WERI-Rb-1 (cell line): ENCODE measurements around the gene LATS2.
"Not testable (repeated sequence)": the region's sequence is repeated elsewhere in the genome, so short reads cannot be mapped to it uniquely, and the experiment has no call there.

Experiments
- DNase-seq: peaks from one replicate; pipeline ENCODE4 v3.0.0-alpha.2; 2020
- H3K27ac ChIP-seq: fragments of 250-450 bp; sonication (Bioruptor Pico); 2 replicates; pipeline ENCODE4 v1.5.1; 2020; ENCODE audit warnings: mild to moderate bottlenecking, moderate library complexity
- H3K27me3 ChIP-seq: fragments of 250-450 bp; sonication (Bioruptor Pico); 2 replicates; pipeline ENCODE4 v1.5.1; 2021; ENCODE audit warnings: mild to moderate bottlenecking, low read depth, moderate library complexity; ENCODE audit not compliant: insufficient read depth, severe bottlenecking
- H3K36me3 ChIP-seq: fragments of 250-450 bp; sonication (Bioruptor Pico); 2 replicates; pipeline ENCODE4 v1.5.1; 2020; ENCODE audit warnings: mild to moderate bottlenecking, moderate library complexity
- H3K4me3 ChIP-seq: 2 replicates; pipeline ENCODE4 v1.5.1; 2011; ENCODE audit warnings: low read depth, mild to moderate bottlenecking, control low read depth, low read length
- H3K9me3 ChIP-seq: fragments of 250-450 bp; sonication (Bioruptor Pico); 2 replicates; pipeline ENCODE4 v1.5.1; 2021; ENCODE audit warnings: mild to moderate bottlenecking, moderate library complexity; ENCODE audit not compliant: severe bottlenecking
- TF ChIP-seq, protein P1 (sequence below): IDR thresholded peaks from 2 replicates; pipeline ENCODE4 v1.5.1; 2011; ENCODE audit warnings: low read depth, mild to moderate bottlenecking, control low read depth, inconsistent platforms, low read length

The LATS2 gene

DNA sequence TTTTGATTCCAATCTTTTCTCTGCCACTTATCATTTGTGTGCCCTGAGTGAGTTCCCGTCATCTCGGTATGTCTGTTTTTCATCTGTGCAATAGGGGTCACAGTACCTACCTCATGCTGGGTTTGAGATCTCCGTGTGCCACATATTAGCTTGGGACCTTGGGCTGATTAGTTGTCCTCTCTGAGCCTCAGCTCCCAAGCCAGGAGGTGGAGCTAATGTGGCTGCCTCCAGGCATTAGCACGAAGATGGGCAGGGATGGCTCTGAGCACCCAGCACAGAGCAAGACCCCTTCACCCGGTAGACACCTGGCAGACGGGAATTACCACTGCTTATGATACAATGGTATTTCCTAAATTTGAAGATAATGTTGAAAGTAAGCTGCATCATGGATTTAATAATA, 123.1 kb downstream of the LATS2 start:
- no peaks in the 10 kb centered on the region for H3K9me3 ChIP-seq
- H3K36me3 ChIP-seq: no peaks in the 10 kb centered on the region
- no peak for DNase-seq
- TF ChIP-seq, protein P1, sequence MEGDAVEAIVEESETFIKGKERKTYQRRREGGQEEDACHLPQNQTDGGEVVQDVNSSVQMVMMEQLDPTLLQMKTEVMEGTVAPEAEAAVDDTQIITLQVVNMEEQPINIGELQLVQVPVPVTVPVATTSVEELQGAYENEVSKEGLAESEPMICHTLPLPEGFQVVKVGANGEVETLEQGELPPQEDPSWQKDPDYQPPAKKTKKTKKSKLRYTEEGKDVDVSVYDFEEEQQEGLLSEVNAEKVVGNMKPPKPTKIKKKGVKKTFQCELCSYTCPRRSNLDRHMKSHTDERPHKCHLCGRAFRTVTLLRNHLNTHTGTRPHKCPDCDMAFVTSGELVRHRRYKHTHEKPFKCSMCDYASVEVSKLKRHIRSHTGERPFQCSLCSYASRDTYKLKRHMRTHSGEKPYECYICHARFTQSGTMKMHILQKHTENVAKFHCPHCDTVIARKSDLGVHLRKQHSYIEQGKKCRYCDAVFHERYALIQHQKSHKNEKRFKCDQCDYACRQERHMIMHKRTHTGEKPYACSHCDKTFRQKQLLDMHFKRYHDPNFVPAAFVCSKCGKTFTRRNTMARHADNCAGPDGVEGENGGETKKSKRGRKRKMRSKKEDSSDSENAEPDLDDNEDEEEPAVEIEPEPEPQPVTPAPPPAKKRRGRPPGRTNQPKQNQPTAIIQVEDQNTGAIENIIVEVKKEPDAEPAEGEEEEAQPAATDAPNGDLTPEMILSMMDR: peak; percentile 3; the same call in 1 of the 2 replicates
- H3K27ac ChIP-seq: no peak overlapping the region
- H3K4me3 ChIP-seq: no peak overlapping the region
- no peaks in the 10 kb centered on the region for H3K27me3 ChIP-seq

DNA sequence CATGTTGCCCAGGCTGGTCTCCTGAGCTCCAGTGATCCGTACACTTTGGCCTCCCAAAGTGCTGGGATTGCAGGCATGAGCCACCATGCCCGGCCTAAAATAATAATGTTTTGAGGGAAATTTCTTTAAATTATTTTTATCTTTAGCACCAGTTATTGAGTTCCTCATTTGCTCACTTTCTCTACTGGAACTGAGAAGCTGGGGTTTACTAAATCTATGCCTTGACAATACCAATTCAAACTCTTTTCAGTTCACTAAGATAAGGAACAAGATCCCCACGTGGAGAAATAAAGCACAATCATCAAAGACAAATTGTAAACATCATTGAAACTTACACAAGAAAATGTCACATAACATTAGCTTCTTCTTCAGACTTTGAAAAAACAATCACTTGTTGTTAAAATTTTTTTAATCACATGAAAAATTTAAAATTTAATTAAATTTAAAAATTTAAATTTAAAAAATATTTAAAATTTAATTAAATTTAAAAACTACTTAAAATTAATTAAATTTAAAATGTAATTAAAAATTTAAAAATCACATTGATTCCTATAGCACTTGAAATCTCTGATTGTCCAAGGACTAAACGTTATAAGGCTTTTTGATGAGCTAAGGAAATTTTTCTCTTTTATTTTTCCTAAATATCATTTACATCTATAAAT, 133.7 kb downstream of the LATS2 start:
- H3K27ac ChIP-seq: no peak overlapping the region
- H3K27me3 ChIP-seq: no peaks in the 10 kb centered on the region
- no peak for DNase-seq
- no peak overlapping the region for H3K4me3 ChIP-seq
- no peaks in the 10 kb centered on the region for H3K36me3 ChIP-seq
- no peaks in the 10 kb centered on the region for H3K9me3 ChIP-seq
- TF ChIP-seq, protein P1: no peak

DNA sequence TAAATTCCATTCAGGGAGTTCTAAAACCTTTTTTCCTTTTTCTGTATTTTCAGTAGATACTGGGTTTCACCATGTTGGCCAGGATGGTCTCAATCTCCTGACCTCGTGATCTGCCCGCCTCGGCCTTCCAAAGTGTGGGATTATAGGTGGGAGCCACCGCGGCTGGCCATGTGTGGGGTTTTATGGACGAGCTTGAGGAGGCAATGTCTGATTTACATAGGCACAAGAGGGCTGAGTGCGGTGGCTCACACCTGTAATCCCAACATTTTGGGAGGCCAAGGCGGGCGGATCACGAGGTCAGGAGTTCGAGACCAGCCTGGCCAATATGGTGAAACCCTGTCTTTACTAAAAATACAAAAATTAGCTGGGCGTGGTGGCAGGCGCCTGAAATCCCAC, 136.0 kb downstream of the LATS2 start:
- H3K4me3 ChIP-seq, DNase-seq, H3K9me3 ChIP-seq, H3K27ac ChIP-seq, H3K36me3 ChIP-seq, H3K27me3 ChIP-seq: not testable (repeated sequence)

DNA sequence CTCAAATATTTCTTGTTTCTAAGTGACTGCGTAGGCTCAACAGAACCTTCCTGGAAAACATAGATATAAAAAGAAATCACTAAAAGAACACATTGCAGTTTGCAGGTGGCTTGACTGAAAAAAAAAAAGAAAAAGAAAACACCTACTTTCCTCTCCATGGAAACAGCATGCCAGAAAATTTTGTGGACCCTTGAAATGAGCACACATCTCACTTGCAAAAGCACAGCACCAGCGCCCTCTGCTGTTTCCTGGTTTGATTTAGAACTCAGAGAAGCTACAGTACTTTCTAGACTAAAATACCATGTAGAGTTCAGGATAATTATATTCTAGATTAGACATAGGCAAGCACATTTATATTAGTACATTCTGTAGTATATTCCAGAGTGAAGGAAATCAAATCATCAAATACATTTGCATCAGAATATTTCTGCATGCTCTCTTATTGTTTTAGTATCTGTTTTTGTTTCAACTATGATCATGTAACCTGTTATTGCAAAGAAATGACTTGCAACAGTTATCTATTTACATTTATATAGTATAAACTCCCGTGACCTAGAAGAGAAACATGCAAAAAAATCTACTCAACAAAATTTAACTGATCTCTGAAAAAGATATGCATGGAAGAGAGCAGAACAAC, 136.5 kb downstream of the LATS2 start:
- TF ChIP-seq, protein P1: peak; percentile 77
- Histone ChIP-seq H3K36me3 (no peaks in the 10 kb centered on the region), H3K4me3 (no peak overlapping the region), H3K9me3 (no peaks in the 10 kb centered on the region), H3K27ac (no peak overlapping the region), H3K27me3 (no peaks in the 10 kb centered on the region)
- DNase-seq: peak; percentile 91

DNA sequence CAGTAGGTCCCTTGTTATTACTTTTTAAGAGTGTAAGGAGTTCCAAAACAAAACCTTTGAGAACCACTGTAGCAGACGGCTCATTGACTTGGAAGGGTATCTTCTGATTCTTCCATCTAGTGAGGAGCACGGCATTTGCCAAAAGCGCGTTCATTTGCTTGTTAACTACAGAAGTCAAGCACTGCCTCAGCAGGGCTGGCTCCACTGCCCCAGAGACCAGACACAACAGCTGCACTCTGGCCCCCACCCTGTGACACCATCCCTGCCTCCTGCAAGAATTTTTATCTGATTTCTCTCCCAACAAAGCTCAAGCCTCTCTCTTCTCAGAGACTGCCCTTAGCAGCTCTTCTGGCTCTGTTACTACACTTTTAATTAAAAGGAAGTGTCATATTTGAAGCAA, 138.1 kb downstream of the LATS2 start:
- no peaks in the 10 kb centered on the region for H3K36me3 ChIP-seq
- TF ChIP-seq, protein P1: no peak
- H3K4me3 ChIP-seq: no peak overlapping the region
- H3K27ac ChIP-seq: no peak overlapping the region
- H3K9me3 ChIP-seq: no peaks in the 10 kb centered on the region
- DNase-seq: no peak
- H3K27me3 ChIP-seq: no peaks in the 10 kb centered on the region
